HG02623 (cell line): ENCODE results near the gene RAPGEF4.

Source experiments
- ATAC-seq: cut with Tn5 transposase; IDR thresholded peaks from one replicate; pipeline ENCODE4 v1.9.1; 2021; ENCODE audit warnings: moderate library complexity; ENCODE audit not compliant: unreplicated experiment

RAPGEF4 gene

GRCh38 chr2:172894689-172895387 lies 159.2 kb downstream of the RAPGEF4 start:
- no peak for ATAC-seq

- no peak for ATAC-seq
These were observed 161.0 kb downstream of the RAPGEF4 start for GRCh38 chr2:172896661-172897081.

- no peak for ATAC-seq
These were observed 165.2 kb downstream of the RAPGEF4 start for GRCh38 chr2:172900871-172901270.

- no peak for ATAC-seq
These were observed 166.3 kb downstream of the RAPGEF4 start for GRCh38 chr2:172901913-172902312.

- no peak for ATAC-seq
These were observed 168.6 kb downstream of the RAPGEF4 start for GRCh38 chr2:172904236-172904635.

GRCh38 chr2:172905937-172906811 lies 170.5 kb downstream of the RAPGEF4 start:
- ATAC-seq = no peak

GRCh38 chr2:172908275-172908674 lies 172.6 kb downstream of the RAPGEF4 start:
- ATAC-seq = no peak

GRCh38 chr2:172909454-172909853 lies 173.8 kb downstream of the RAPGEF4 start:
- ATAC-seq = no peak

GRCh38 chr2:172912266-172912665 lies 176.6 kb downstream of the RAPGEF4 start:
- ATAC-seq = no peak

- ATAC-seq = no peak
These were observed 178.8 kb downstream of the RAPGEF4 start for GRCh38 chr2:172914341-172915008.

- ATAC-seq = no peak
These were observed 182.1 kb downstream of the RAPGEF4 start for GRCh38 chr2:172917716-172918115.

- peak; percentile 74 for ATAC-seq
These were observed 184.1 kb downstream of the RAPGEF4 start for GRCh38 chr2:172919732-172920131.

- ATAC-seq = no peak
These were observed 186.0 kb downstream of the RAPGEF4 start for GRCh38 chr2:172921532-172922236.

- ATAC-seq = no peak
These were observed 186.7 kb downstream of the RAPGEF4 start for GRCh38 chr2:172922306-172922705.

GRCh38 chr2:172922815-172923214 lies 187.2 kb downstream of the RAPGEF4 start:
- no peak for ATAC-seq

- no peak for ATAC-seq
These were observed 188.5 kb downstream of the RAPGEF4 start for GRCh38 chr2:172924097-172924660.

GRCh38 chr2:172925600-172925999 lies 190.0 kb downstream of the RAPGEF4 start:
- no peak for ATAC-seq

GRCh38 chr2:172926785-172927640 lies 191.4 kb downstream of the RAPGEF4 start:
- no peak for ATAC-seq

GRCh38 chr2:172927641-172928357 lies 192.2 kb downstream of the RAPGEF4 start:
- no peak for ATAC-seq
